Measurements from ENCODE around the gene PDZD4.

PDZD4 gene

GRCh38 chrX:153781428-153782047 is 48.8 kb downstream of the PDZD4 start:
- no peak for DNase-seq

- DNase-seq: no peak
These were observed 49.5 kb downstream of the PDZD4 start, which contains the start of gene SRPK3 for GRCh38 chrX:153780678-153781427. Gene SRPK3, plus strand, starts transcription at chrX:153781041. Its CDS starts 46 bp downstream, at chrX:153781087.

- no peak for DNase-seq
These were observed 50.3 kb downstream of the PDZD4 start for GRCh38 chrX:153779891-153780677.

- no peak for DNase-seq
These were observed 51.7 kb downstream of the PDZD4 start for GRCh38 chrX:153778684-153779101.

GRCh38 chrX:153778181-153778580 is 52.2 kb downstream of the PDZD4 start:
- no peak for DNase-seq

- no peak for DNase-seq
These were observed 52.9 kb downstream of the PDZD4 start for GRCh38 chrX:153777261-153778090.

GRCh38 chrX:153776611-153777045 is 53.7 kb downstream of the PDZD4 start:
- no peak for DNase-seq

GRCh38 chrX:153776120-153776599 is 54.2 kb downstream of the PDZD4 start:
- DNase-seq: no peak

- no peak for DNase-seq
These were observed 54.8 kb downstream of the PDZD4 start for GRCh38 chrX:153775293-153776119.

- DNase-seq: peak; percentile 0
These were observed 55.6 kb downstream of the PDZD4 start for GRCh38 chrX:153774576-153775292.

GRCh38 chrX:153773741-153774575 is 56.4 kb downstream of the PDZD4 start:
- DNase-seq: no peak

- DNase-seq: no peak
These were observed 57.1 kb downstream of the PDZD4 start for GRCh38 chrX:153773218-153773611.

- no peak for DNase-seq
These were observed 57.8 kb downstream of the PDZD4 start for GRCh38 chrX:153772316-153773217.

GRCh38 chrX:153771415-153772315 is 58.7 kb downstream of the PDZD4 start:
- no peak for DNase-seq

- no peak for DNase-seq
These were observed 59.5 kb downstream of the PDZD4 start for GRCh38 chrX:153770601-153771414.

GRCh38 chrX:153769865-153770600 is 60.3 kb downstream of the PDZD4 start:
- DNase-seq: no peak

Measured in CD4-positive, alpha-beta T cell treated with Interferon gamma for 1 hour (primary cell).